Adrenal gland (tissue), 12 donors: ENCODE results near the gene NANS. TPM values are rescaled to one million over a fixed set of nuclear protein-coding genes. Genes with fewer than 3 reads are reported as not detected.

ENCODE experiments used
- DNase-seq, 7 donors: peaks; one replicate each; pipeline ENCODE4 v3.0.0-alpha.2; 2019 to 2020
- H3K27ac ChIP-seq, 5 donors: fragments of 200-600 bp; sonication (generic) in 4 of 5; 1 replicate in 3 of 5; 2 replicates in 2 of 5; pipeline versions ENCODE4 v1.5.1 to v1.8.0; 2016 to 2020; ENCODE audit warnings: mild to moderate bottlenecking in 1 of 5
- H3K27me3 ChIP-seq: fragments of 200-600 bp; 2 replicates; pipeline ENCODE4 v1.8.0; 2021
- H3K36me3 ChIP-seq, 2 donors: fragments of 200-600 bp; replicated peaks in 1 of 2; 1 replicate in 1 of 2; 2 replicates in 1 of 2; pipeline versions ENCODE4 v1.5.1 to v1.8.0; 2018 to 2022
- H3K4me1 ChIP-seq, 2 donors: fragments of 200-600 bp; replicated peaks in 1 of 2; 1 replicate in 1 of 2; 2 replicates in 1 of 2; pipeline versions ENCODE4 v1.5.1 to v1.8.0; 2018 to 2021
- H3K4me3 ChIP-seq, 4 donors: fragments of 200-600 bp; sonication (generic) in 3 of 4; one replicate each; pipeline ENCODE4 v1.5.1; 2016 to 2018
- H3K9me3 ChIP-seq, 3 donors: fragments of 200-600 bp; sonication (generic) in 1 of 3; replicated peaks in 1 of 3; 1 replicate in 2 of 3; 2 replicates in 1 of 3; pipeline versions ENCODE4 v1.5.1 to v1.8.0; 2016 to 2021
- POLR2A ChIP-seq, 2 donors: fragments of 450-650 bp; IDR thresholded peaks; one replicate each; pipeline ENCODE4 v1.6.1; 2017; ENCODE audit warnings: antibody characterized with exemption in 2 of 2, mild to moderate bottlenecking in 2 of 2, moderate library complexity in 1 of 2
- WGBS, 4 donors: extraction: QIAGEN DNeasy Blood & Tissue Kit in 2 of 4; methylation state at CpG; one replicate each; pipeline versions ENCODE4 v1.1.5 to v1.1.7; 2013 to 2017; 5-methylcytosine and 5-hydroxymethylcytosine counted together
- intact Hi-C, 2 donors: fragments of 100-400 bp; cut with DNase I; formaldehyde crosslinking; loops; one replicate each; pipeline versions ENCODE4 v1.14.1 to v1.15.0; 2022 to 2023
- polyA plus RNA-seq, 3 donors: library from polyadenylated mRNA; stranded (reverse); fragments of 200-250 nt in 2 of 3; fragments of 350-450 nt in 1 of 3; fragmentation: Illumina TruSeq in 1 of 3; extraction: RNeasy Lipid Tissue Mini Kit (QIAGEN cat#74804) in 1 of 3; gene quantifications; one replicate each; pipeline ENCODE4 v1.2.3, GENCODE V29; 2013 to 2014
- total RNA-seq, 9 donors: library from RNA; depleted of rRNA in 4 of 9; stranded (reverse); fragments of >200 nt in 4 of 9; fragments of 120-200 nt in 1 of 9; fragmentation: NEBNext Ultra II Directional in 1 of 9; extraction: Animal tissue kit (Norgen Biotek cat#: 25700) in 1 of 9; gene quantifications; one replicate each; pipeline versions ENCODE4 v1.1.0 to v1.2.4, GENCODE V29; 2013 to 2023
- TF ChIP-seq, protein P1 (sequence below), 6 experiments: fragments of 450-650 bp in 4 of 6; fragments of 200-600 bp in 2 of 6; sonication (generic) in 1 of 6; IDR thresholded peaks; 1 replicate in 5 of 6; 2 replicates in 1 of 6; pipeline versions ENCODE4 v1.5.1 to v1.8.0; 2016 to 2021; ENCODE audit warnings: antibody characterized with exemption in 6 of 6, mild to moderate bottlenecking in 2 of 6, moderate library complexity in 1 of 6
- donor health status: healthy with polysubstance abuse.
- donor health status: Bipolar disorder and iron deficiency.
- donor health status: DM: yes; HTN: yes; CAD: no.
- donor health status: DM: no; HTN: no; CAD: no.
- donor health status: DM: no; HTN: no; CAD: no.
- donor health status: DM: yes; HTN: yes; CAD: no.

The NANS gene
- total and polyA plus RNA-seq, 12 donors: 24.2 to 81.5 (median 38.7) TPM

DNA sequence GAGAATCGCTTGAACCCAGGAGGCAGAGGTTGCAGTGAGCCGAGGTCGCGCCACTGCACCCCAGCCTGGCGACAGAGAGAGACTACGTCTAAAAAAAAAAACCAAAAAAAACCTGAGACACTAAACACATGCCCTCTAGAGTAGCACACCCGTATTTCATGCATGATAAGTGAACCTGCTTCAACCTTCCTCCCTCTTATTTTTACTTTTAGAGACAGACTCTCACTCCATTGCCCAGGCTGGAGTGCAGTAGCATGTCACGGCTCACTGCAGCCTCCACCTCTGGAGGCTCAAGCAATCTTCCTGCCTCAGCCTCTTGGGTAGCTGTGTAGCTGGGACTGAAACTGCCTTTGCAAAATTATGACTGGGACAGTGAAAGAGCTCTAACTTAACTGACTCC lies 17.6 kb upstream of the NANS start:
- Histone ChIP-seq H3K36me3 (no peaks in the 10 kb centered on the region), H3K9me3 (no peaks in the 10 kb centered on the region), H3K4me1 (no peaks in the 10 kb centered on the region), H3K4me3 (no peak overlapping the region), H3K27ac (no peak overlapping the region), H3K27me3 (no peaks in the 10 kb centered on the region)
- intact Hi-C loops: loop anchor here (10.0 kb wide), 3 partner anchors 54 to 324 kb away; partner anchors contain the start of genes ANP32B (in 1 of the 2) and TRMO (in 1 of the 2)
- TF ChIP-seq, protein P1, sequence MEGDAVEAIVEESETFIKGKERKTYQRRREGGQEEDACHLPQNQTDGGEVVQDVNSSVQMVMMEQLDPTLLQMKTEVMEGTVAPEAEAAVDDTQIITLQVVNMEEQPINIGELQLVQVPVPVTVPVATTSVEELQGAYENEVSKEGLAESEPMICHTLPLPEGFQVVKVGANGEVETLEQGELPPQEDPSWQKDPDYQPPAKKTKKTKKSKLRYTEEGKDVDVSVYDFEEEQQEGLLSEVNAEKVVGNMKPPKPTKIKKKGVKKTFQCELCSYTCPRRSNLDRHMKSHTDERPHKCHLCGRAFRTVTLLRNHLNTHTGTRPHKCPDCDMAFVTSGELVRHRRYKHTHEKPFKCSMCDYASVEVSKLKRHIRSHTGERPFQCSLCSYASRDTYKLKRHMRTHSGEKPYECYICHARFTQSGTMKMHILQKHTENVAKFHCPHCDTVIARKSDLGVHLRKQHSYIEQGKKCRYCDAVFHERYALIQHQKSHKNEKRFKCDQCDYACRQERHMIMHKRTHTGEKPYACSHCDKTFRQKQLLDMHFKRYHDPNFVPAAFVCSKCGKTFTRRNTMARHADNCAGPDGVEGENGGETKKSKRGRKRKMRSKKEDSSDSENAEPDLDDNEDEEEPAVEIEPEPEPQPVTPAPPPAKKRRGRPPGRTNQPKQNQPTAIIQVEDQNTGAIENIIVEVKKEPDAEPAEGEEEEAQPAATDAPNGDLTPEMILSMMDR (IDR thresholded peaks at IDR 0.05): no peak
- TF ChIP-seq POLR2A (IDR thresholded peaks at IDR 0.05): no peak
- 75 to 91% (median 82%) methylated on average over 8 of the region's 8 CpGs for WGBS, 4 donors
- no peak for DNase-seq

DNA sequence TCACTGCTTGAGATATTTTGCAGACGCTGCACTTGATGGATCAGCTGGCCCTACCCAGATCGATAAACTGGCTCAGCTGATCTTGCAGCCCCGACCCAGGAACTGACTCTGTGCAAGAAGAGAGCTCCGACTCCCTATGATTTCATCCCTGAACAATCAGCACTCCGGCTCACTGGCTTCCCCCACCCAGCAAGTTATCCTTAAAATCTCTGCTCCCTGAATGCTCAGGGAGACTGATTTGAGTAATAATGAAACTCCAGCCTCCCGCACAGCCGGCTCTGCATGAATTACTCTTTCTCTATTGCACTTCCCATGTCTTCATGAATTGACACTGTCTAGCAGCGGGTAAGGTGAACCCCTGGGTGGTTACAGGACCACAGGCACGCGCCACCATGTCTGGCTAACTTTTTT lies 16.9 kb upstream of the NANS start:
- Histone ChIP-seq H3K27ac (no peak overlapping the region), H3K4me3 (no peak overlapping the region), H3K27me3 (no peaks in the 10 kb centered on the region), H3K36me3 (no peaks in the 10 kb centered on the region), H3K9me3 (no peaks in the 10 kb centered on the region), H3K4me1 (no peaks in the 10 kb centered on the region)
- DNase-seq: no peak
- WGBS, 4 donors: 72 to 77% (median 74%) methylated on average over 9 to 10 of the region's 10 CpGs
- intact Hi-C loops: loop anchor here (10.0 kb wide), 3 partner anchors 55 to 325 kb away; partner anchors contain the start of genes ANP32B (in 1 of the 2) and TRMO (in 1 of the 2)
- TF ChIP-seq, protein P1 (IDR thresholded peaks at IDR 0.05): no peak
- TF ChIP-seq POLR2A (IDR thresholded peaks at IDR 0.05): no peak

DNA sequence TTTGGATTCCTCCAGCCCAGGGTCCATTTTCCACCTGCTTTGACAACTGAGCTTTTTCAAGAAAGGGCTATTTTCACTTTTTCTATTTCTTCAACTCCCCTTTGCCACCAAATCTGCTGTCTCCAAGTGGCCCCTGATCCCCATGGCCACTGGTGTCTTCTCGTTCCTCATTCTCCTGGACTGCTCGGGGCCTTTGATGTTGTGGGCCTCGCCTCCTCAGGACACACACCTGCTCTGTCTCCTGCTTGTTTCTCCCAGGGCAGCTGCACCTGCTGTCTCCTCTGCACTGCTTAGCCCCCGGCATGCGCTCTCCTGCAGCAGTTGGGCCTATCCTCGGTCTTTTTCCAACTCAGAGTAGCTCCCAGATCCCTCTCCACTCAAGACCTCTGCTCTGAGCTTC lies 16.3 kb upstream of the NANS start:
- no peak for TF ChIP-seq POLR2A (IDR thresholded peaks at IDR 0.05)
- TF ChIP-seq, protein P1 (IDR thresholded peaks at IDR 0.05): no peak
- H3K27me3 ChIP-seq: no peaks in the 10 kb centered on the region
- no peaks in the 10 kb centered on the region for H3K36me3 ChIP-seq
- intact Hi-C loops: no loop called here
- no peak overlapping the region for H3K4me3 ChIP-seq
- WGBS, 4 donors: 94 to 97% (median 95%) methylated on average over 6 of the region's 6 CpGs
- H3K27ac ChIP-seq: no peak overlapping the region
- H3K4me1 ChIP-seq: no peaks in the 10 kb centered on the region
- DNase-seq: no peak
- no peaks in the 10 kb centered on the region for H3K9me3 ChIP-seq

GRCh38 chr9:98043915-98044314 lies 12.6 kb upstream of the NANS start:
- Histone ChIP-seq H3K4me3 (no peak overlapping the region), H3K27ac (no peak overlapping the region), H3K27me3 (no peaks in the 10 kb centered on the region), H3K36me3 (no peaks in the 10 kb centered on the region), H3K4me1 (no peaks in the 10 kb centered on the region), H3K9me3 (no peaks in the 10 kb centered on the region)
- TF ChIP-seq, protein P1 (IDR thresholded peaks at IDR 0.05): no peak
- no peak for TF ChIP-seq POLR2A (IDR thresholded peaks at IDR 0.05)
- intact Hi-C loops: no loop called here
- DNase-seq: no peak
- 81 to 87% (median 82%) methylated on average over 5 of the region's 5 CpGs for WGBS, 4 donors
